HG03045 (cell line): ENCODE measurements around the gene FMNL2.
"Not testable (repeated sequence)": the region's sequence is repeated elsewhere in the genome, so short reads cannot be mapped to it uniquely, and the experiment has no call there.

Source experiments
- ATAC-seq: cut with Tn5 transposase; IDR thresholded peaks from one replicate; pipeline ENCODE4 v1.9.1; 2021; ENCODE audit warnings: mild to moderate bottlenecking, moderate library complexity; ENCODE audit not compliant: unreplicated experiment

The FMNL2 gene

DNA sequence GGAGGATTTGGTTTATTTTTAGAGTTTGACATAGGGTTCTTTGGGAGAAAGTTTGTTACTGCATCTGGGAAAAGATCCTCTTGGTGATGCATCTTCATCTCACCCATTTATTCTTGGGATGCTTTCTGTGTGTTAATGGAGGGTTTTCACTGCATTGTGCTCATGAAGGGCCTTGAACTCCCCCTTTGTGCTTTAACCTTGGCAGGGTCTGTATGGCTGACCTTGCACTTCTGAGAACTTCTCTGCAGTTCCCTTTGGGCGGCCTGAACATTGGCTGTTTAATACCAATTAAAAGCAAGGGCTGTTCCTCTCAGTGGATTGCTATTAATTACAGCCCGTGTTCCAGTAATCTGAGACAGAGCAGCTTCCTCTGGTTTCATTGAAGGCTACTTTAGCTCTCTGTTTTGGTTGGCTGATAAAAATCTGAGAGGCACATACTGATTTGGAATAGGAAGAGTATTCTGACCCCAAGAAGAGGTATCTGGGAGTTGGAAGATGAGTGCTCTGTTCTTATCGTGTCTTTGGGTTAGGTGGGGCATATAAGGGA, 37.5 kb downstream of the FMNL2 start:
- no peak for ATAC-seq

DNA sequence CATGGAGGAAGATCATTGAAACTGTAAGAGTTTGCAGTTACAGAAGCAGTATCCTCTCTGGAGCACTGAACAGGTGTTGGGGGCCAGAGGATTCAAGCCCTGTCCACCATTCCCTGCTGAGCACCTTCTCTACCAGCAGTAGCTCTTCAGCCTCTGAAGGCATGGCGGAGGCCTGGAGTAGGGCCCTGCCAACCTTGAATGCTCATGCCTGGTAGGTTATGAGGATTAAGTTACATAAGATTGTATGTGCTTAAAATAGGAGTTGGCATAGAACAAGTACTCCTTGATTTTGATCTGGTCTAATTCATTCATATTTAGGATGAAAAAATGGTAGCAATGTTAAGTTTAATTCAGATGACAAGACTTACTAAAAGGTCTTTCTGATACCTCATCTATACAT, 40.2 kb downstream of the FMNL2 start:
- no peak for ATAC-seq

DNA sequence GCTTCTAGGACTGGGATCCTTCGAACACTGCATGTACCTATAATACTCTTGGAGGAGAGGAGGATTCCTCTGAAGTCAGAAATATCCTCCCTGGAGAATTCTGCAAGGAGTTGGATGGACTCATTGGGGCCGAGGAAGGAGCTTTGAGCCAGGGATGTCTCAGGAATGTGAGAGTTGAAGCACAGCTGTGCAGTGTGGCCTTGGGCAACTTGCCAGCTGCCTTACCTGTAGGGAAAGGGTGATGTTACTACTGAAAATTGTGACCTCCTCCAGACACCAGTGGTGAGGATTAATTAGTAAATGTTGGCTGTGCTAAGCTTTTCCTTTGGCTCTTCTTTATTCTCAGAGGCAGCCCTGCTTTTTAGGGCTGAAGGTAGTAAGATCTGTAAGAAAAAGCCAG, 41.4 kb downstream of the FMNL2 start:
- no peak for ATAC-seq

DNA sequence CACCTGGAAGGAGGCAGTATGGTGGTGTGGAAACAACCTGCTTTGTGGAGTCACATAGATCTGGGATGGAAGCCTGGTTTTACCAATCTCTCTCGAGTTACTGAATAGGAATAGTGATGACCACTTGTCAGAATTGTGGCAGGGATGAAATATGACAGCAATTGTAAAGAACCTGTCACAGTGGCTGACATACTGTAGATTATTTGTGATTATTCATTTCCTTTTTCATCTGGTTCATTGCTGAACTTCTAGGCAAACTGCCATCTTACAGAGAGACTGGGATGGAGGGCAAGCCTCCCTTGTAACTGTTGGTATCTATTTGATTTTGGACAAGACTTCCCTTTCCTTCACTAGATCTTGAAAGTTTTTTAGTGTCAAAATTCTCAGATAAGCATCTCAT, 42.0 kb downstream of the FMNL2 start:
- no peak for ATAC-seq

DNA sequence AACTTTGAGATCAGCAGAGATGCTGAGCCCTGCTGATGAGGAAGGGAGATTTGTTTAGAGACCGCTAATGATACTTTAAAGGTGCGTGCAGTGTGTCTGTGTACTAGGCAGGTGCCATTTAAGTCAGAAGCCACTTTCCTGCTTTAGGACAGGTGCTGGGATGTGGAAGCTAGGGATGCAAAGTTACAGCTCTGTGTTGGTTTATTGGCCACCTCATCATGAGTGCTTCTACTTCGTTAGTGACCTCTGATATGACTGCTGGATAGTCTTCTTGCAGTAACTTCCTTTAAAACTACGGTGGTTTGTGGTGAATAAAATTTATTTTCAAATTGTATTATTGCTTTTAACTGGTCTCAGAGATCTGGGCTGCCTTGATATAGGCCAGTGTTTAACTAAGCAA, 44.1 kb downstream of the FMNL2 start:
- no peak for ATAC-seq

DNA sequence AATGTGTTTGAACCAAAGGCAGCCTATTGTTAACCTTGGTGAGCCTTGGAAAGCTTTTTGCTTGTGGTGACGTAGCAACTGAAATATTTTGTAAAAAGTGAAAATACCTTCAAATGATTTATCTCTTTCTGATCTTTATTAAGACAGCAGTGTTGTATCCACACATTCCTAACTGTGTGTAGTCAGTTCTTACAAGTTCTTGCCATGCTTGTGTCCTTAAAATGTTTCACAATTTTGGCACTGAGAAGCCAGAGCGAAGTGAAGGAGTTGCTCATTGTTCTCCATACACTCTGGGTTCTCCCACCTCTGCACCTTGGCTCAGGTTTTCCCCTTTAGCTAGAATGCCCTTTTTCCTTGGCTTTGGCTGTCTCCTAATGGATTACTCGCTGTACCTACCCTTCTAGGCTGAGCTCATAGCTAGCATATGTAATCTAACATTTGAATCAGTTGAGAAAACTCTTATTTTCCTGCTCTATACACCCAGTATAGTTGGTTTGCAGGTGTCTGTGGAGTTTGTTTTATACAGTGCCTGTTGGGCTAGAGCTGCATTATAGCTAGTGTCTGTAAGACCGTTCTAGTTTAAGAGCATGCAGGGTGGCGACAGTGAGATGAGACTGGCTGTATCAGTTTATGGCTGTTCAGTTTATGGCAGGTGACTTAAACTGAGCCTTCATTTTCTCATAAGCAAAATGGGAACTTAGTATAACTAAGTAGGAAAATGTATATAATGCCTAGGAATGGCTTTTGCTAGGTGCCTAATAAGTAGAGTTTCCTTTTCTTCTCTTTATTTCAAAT, 45.5 kb downstream of the FMNL2 start:
- no peak for ATAC-seq

DNA sequence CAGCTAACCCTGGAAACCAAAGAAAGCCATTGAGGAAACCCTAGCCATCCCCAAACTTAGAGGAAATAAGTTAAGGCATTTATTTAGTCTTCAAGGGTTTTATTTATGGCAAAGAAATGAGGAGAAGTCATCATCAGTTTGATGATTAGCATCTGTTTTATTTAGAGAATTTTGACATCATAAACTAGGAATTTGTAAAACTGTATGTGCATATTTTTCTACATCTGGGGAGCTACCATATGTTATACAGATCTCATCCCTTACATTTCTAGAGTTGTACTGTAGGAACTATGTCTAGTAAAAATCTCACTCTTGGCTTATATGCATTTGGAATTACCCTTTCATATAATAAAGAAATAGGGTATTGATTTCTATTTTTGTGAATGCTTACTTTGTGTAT, 48.7 kb downstream of the FMNL2 start:
- no peak for ATAC-seq

DNA sequence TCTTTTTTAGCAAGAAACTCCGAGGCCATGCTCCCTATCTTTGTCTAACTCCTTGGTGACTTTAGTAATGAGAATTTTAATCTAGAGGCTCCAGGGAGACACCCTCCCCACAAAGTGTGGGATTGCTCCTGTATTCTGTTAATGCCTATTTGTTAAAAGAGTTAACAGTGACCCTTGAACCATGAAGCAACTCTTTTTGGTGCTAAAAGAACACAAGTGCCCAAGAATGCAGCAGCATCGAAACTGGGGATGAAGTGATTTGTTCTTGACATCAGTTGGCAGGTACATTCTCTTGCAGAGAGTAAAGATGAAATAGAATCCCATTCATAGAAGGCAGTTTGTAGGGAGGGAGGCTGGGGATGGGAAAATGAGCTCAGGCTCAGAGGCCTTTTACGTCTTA, 50.0 kb downstream of the FMNL2 start:
- ATAC-seq = no peak

DNA sequence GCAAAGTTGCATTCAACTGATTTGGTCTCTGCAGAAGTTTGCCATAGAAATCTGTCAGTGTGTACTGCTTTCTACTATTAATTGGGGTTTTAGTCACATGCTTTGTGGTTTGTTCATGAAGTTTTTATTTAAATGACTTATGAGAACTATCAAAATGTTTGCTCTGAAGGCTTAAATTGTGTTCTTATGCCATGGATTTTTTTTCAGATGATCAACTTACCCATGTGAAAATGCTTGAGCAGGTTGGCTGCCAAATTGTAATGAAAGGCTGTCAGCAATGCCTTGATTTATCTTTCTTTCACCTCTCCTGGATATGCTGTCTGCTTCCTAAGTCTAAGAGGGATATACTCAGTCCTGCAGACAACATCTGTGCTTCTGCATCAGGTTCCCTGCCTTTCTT, 50.7 kb downstream of the FMNL2 start:
- no peak for ATAC-seq

DNA sequence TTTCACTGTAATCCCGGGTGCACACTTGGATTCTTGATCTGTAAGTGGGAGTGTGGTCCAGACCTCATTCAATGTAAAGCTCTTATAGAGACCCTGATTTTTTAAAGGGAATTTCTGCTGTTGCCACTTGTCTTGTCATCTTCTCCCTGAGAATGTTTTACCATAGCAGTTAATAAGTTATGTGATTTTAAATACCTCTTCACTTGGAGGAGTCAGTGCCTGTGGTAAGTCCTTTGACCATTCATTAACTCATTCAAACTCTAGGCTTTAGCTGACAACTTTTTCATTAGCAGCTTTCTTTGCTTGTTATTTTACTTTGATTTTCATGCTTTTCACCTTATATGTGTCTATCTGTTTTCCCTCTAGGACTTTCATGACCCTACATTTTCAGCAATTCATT, 51.3 kb downstream of the FMNL2 start:
- no peak for ATAC-seq

DNA sequence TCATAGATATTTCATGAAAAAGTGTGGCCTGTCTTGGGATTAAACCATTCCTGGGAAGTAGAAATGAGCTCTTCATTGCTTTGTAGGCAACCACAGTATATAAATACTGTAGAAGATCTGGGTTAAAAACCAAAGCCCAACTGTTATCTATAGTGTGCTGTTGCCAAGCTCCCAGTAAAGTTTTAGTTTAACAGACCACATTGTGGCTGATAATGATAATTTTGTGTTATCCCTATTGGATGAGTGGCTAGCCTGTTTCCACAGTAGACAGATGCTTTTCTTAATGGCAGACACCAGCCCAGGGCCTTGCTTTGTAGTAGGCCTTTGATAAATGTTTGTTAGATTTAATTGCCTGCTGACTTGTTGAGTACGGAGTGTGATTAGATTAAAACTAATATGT, 52.1 kb downstream of the FMNL2 start:
- ATAC-seq = no peak

DNA sequence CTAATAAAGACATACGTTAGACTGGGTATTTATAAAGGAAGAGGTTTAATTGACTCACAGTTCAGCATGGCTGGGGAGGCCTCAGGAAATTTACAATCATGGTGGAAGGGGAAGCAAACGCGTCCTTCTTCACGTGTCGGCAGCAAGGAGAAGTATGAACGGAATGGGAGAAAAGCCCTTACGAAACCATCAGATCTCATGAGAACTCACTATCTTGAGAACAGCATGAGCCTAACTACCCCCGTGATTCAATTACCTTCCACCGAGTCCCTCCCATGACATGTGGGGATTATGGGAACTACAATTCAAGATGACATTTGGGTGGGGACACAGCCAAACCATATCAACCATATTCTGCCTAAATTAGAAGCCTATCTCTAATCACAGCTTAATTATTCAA, 53.3 kb downstream of the FMNL2 start:
- ATAC-seq = not testable (repeated sequence)

DNA sequence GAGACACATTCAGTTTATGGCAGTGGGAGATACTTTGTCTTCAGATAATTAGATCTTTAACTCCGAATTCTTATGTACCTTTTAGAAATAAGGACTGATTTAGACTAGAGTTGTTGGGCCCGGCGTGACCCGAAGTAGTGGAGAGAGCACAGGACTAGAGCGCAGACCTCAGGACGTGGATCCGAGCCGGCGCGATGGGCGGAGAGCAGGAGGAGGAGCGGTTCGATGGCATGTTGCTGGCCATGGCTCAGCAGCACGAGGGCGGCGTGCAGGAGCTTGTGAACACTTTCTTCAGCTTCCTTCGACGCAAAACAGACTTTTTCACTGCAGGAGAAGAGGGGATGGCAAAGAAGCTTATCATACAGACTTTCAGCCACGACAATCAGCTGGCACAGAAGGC, 54.5 kb downstream of the FMNL2 start:
- ATAC-seq = no peak

DNA sequence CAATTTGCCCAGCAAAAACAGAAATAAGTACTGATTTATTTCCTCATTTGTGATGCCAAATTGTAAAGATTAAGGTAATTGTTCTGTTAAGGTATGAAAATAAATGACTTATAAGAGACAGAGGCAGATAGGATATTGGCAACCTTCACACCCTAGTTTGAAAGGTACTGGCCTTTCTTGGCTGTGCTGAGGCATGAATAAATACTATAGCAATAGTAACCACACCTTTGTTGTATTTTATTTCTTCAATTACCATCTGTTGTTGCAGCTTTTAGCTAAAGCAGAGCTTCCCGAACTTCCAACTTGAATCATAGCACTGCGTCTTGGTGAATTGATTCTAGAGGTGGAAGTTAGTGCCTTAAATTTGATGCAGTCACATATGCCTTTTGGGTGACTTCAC, 55.9 kb downstream of the FMNL2 start:
- ATAC-seq = no peak

DNA sequence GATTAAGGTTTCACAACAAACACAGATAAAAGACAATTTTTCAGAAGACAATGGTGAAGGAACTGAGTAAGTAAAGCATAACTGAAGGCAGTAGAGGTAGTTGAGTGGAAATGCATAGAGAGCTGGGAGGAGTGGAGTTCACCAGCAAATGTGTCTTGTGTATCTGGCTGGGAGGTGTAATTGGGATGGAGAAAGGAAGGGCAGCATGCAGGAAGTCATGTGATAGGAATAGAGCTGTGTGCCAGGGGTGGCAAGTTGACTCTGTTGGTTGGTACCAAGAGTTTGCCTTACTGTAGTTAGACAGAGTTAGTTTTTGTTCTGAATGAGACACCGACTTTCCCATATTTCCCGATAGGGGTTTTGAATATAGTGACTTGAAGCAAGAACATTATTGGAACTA, 56.3 kb downstream of the FMNL2 start:
- no peak for ATAC-seq

DNA sequence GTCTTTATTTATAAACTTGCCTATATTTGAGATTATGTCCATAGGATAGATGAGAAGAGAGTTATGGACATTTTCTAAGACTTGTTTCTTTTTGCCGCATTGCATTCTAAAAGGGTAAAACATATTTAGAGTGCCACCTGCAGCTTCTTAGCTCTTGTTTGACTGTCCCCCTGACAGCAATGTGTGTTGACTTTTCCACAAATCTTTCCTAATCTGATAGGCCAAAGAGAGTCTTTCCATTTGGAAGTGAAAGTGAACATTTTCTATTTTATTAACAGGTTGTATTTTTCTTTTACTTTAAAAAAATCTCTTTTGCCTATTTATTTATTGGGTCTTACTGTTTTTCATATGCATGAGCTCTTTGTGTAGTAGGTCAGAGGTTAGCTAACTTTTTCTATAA, 58.4 kb downstream of the FMNL2 start:
- no peak for ATAC-seq

DNA sequence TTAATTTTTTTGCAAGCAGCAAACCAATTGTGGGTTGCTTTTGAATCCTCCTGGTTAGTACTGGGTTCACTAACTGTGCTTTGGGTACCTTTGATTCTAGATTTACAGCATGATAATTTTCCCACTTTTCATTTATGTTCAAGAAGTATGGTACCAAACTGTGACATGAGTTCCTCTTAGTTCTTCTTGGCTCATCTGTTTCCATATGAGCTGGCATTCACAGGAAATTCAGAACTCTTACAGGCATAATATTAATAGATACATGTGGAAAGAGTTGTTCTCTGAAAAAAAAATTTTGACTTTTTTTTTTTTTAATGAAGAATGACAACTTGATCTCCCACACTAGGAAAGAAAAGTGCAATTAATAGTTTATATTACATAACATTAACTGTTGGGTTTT, 59.4 kb downstream of the FMNL2 start:
- no peak for ATAC-seq

DNA sequence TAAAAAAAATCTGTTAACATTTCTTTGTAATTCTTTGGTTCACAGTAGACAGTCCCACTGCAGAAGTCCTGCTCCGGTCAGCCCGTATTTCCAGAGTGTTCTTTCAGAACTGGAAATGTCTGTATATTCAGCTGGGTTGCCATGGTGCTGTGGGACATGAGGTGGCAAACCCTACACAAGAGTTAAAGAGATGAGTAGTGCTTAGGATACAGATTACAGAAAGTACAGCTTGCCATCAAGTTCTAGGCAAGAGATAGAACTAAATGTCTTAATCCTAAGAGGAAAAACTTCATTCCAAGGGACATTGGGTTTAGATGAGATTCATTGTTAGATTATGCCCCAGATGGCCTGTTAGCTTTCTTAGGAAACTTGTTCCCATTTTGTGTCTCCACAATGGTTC, 60.1 kb downstream of the FMNL2 start:
- ATAC-seq = no peak

DNA sequence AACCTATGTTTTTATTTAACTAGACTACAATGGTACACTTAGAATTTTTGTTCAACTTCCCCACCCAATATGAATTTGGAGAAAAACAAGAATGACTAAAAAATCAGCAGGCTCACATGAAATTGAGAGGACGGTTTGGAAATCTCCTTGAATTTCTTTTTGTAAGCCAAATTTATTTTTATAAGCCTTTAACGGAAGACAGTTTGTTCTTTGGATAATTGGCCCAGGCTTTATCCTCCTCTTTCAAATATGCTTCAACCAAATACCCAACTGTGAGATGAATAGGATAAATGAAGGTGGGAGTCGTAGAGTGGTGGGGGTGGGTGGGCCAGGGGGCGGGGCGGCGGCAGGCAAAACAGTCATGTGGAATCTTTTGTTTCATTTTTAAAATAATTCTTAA, 60.6 kb downstream of the FMNL2 start:
- ATAC-seq = no peak

DNA sequence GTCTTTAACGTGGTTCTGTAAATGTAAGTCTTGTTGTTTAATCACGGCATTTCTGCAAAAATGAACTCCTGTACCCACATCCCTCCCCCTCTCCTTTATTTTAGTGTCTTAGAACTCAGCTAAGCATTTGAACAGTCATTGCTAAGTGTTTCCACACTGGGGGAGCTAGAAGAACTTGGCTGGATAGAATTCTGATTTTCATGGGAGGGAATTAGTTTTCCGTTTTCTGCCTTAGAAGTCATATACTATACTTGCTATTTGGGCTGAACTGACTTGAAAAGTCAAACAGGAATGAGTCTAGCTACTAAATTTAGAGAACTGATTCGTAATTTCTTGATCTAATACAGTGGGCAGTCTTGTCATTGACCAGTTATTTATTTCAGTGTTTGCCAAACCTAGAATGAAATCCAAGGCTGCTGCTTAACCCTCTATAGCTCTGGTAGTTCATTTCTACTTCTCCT, 61.1 kb downstream of the FMNL2 start:
- ATAC-seq = no peak

DNA sequence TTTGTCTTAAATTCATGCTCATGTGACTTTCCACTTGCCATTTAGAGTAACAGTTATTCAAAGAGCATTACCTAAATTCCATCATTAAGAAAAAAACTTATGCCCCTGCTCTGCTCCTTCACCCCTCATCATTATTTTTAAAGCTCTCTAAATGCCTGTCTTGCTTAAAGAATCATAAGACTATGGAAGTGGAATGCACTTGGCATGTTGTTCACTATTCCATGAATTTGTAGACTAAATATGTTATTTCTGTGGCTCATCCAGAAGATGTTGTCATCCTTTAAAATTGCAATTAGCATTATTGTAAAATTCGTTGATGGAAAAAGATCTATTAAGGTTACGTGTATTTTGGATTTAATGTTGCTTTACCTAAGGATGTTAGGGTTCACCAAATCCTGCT, 61.8 kb downstream of the FMNL2 start:
- ATAC-seq = no peak

DNA sequence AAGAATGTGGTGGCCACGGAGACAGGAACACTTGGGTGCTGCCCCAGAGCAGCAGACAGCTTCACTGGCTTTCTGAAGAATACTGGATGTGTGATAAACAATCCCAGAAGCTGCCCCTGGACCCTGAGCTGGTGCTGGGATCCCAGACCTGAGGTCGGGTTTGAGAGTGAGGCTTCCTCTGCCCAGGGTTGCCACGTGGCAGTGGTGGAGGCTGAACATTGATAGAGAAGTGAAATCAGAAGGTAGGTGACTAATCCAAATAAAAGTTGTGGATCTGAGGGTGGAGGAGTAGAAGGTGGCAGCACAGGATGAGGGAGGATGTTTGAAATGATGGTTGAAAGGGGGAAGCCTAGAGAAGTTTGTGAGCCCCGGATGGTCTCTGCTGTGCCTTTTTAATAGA, 64.0 kb downstream of the FMNL2 start:
- no peak for ATAC-seq
